MM.1S (cell line): ENCODE data around the gene FGF11.

Experiments used
- DNase-seq: peaks from one replicate; pipeline ENCODE4 v3.0.0-alpha.2; 2015
- H2AFZ ChIP-seq: fragments of 300-600 bp; sonication (generic); 2 replicates; pipeline ENCODE4 v1.6.0; 2016; ENCODE audit warnings: antibody characterized with exemption, low read length
- H3F3A ChIP-seq: fragments of 300-600 bp; sonication (generic); 2 replicates; pipeline ENCODE4 v1.6.1; 2016; ENCODE audit warnings: mild to moderate bottlenecking, antibody characterized with exemption, low read length, moderate library complexity, mixed read lengths; ENCODE audit not compliant: insufficient read depth
- H3K27ac ChIP-seq: fragments of 300-600 bp; sonication (generic); 2 replicates; pipeline ENCODE4 v1.5.1; 2016; ENCODE audit warnings: mild to moderate bottlenecking, low read length
- H3K27me3 ChIP-seq: fragments of 300-600 bp; sonication (generic); replicated peaks from 2 replicates; pipeline ENCODE4 v1.6.0; 2016; ENCODE audit warnings: low read length; ENCODE audit not compliant: insufficient read depth
- H3K36me3 ChIP-seq: fragments of 300-600 bp; sonication (generic); replicated peaks from 2 replicates; pipeline ENCODE4 v1.6.1; 2016; ENCODE audit warnings: mild to moderate bottlenecking, low read length, mixed read lengths; ENCODE audit not compliant: insufficient read depth
- H3K4me1 ChIP-seq: fragments of 300-600 bp; sonication (generic); 2 replicates; pipeline ENCODE4 v1.6.1; 2016; ENCODE audit warnings: low read length, mixed read lengths
- H3K4me2 ChIP-seq: fragments of 300-600 bp; sonication (generic); 2 replicates; pipeline ENCODE4 v1.6.0; 2016; ENCODE audit warnings: low read depth, low read length
- H3K4me3 ChIP-seq: fragments of 300-600 bp; sonication (generic); 2 replicates; pipeline ENCODE4 v1.5.1; 2016; ENCODE audit warnings: low read length, mixed read lengths
- H3K79me2 ChIP-seq: fragments of 300-600 bp; sonication (generic); 2 replicates; pipeline ENCODE4 v1.6.1; 2016; ENCODE audit warnings: mixed run types, low read length, mixed read lengths
- H3K9ac ChIP-seq: fragments of 300-600 bp; sonication (generic); 2 replicates; pipeline ENCODE4 v1.6.1; 2016; ENCODE audit warnings: low read length, mixed read lengths
- H3K9me2 ChIP-seq: fragments of 300-600 bp; sonication (generic); replicated peaks from 2 replicates; pipeline ENCODE4 v1.6.1; 2016; ENCODE audit warnings: mild to moderate bottlenecking, low read length, mixed read lengths; ENCODE audit not compliant: insufficient read depth
- H3K9me3 ChIP-seq: fragments of 300-600 bp; sonication (generic); replicated peaks from 2 replicates; pipeline ENCODE4 v1.6.1; 2016; ENCODE audit warnings: mild to moderate bottlenecking, low read length, mixed read lengths; ENCODE audit not compliant: insufficient read depth
- H4K20me1 ChIP-seq: fragments of 300-600 bp; sonication (generic); 2 replicates; pipeline ENCODE4 v1.6.1; 2016; ENCODE audit warnings: mild to moderate bottlenecking, low read length, moderate library complexity, mixed read lengths; ENCODE audit not compliant: insufficient read depth
- EZH2 ChIP-seq: fragments of 300-600 bp; sonication (generic); optimal IDR thresholded peaks from 2 replicates; pipeline ENCODE3; 2017; ENCODE audit warnings: low read depth, mild to moderate bottlenecking, antibody characterized with exemption, low read length, mixed read lengths
- EZH2phosphoT487 ChIP-seq: fragments of 300-600 bp; sonication (generic); IDR thresholded peaks from 2 replicates; pipeline ENCODE4 v1.6.1; 2018; ENCODE audit warnings: antibody characterized with exemption, low read length
- TF ChIP-seq, protein P1 (sequence below): fragments of 300-600 bp; sonication (generic); IDR thresholded peaks from 2 replicates; pipeline ENCODE4 v1.5.1; 2016; ENCODE audit warnings: antibody characterized with exemption, low read length, mixed read lengths

Gene FGF11

DNA sequence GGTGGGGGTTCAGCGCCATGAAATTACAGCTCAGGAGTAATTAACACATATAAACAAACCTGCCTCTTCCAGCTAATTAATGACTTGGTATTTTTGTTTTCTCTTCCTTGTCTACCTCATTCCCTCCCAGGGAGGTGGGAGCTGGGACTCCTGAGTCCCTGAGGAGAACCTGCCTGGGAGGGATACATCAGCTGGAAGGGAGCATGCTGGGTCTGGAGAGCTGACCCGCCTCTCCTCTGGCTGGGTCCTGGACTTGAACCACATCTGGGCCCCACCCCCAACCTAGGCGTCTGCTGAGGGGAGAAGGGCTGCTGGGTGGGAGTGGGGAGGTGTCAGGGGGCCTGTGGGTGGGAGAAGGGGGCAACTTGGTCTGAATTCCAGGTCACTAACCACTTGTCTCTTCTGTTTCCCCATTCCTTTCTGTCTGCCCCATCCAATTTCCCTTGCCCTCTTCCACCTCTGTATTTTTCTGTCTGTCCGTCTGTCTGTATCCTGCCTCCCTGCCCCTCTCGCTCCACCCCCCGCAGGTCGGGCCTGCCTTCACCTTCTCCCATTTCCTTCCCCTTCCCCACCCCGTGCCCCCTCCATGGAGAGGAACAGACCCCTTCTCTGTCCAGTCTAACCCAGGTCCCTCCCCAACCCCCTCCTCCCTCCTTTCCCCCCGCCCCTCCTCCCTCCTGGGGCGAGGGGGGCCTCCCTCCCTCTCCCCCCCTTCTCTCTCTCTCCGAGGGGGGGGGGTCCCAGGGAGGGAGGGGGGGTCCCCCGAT lies 31.6 kb upstream of the FGF11 start, which contains the start of gene NLGN2:
Gene NLGN2 (plus strand): TSS at position 361 of the 767 bp plus-strand sequence. CDS start 411 bp downstream, outside the sequence.
- no peak for DNase-seq
- peaks cover 64% of the 10 kb centered on the region for H3K27me3 ChIP-seq
- no peaks in the 10 kb centered on the region for H3K9me2 ChIP-seq
- no peak within 1 kb of the TSS for H3K4me2 ChIP-seq
- no peaks in the 10 kb centered on the region for H4K20me1 ChIP-seq
- H3K9me3 ChIP-seq = no peaks in the 10 kb centered on the region
- no peak within 1 kb of the TSS for H3K27ac ChIP-seq
- no peak within 1 kb of the TSS for H3K4me3 ChIP-seq
- peaks cover 4% of the 10 kb centered on the region; the same call in 1 of the 2 replicates for H3K4me1 ChIP-seq
- H3K9ac ChIP-seq = no peak within 1 kb of the TSS
- no peaks in the 10 kb centered on the region for H3K36me3 ChIP-seq
- no peaks in the 10 kb centered on the region for H3F3A ChIP-seq
- TF ChIP-seq, protein P1, sequence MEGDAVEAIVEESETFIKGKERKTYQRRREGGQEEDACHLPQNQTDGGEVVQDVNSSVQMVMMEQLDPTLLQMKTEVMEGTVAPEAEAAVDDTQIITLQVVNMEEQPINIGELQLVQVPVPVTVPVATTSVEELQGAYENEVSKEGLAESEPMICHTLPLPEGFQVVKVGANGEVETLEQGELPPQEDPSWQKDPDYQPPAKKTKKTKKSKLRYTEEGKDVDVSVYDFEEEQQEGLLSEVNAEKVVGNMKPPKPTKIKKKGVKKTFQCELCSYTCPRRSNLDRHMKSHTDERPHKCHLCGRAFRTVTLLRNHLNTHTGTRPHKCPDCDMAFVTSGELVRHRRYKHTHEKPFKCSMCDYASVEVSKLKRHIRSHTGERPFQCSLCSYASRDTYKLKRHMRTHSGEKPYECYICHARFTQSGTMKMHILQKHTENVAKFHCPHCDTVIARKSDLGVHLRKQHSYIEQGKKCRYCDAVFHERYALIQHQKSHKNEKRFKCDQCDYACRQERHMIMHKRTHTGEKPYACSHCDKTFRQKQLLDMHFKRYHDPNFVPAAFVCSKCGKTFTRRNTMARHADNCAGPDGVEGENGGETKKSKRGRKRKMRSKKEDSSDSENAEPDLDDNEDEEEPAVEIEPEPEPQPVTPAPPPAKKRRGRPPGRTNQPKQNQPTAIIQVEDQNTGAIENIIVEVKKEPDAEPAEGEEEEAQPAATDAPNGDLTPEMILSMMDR = no peak
- TF ChIP-seq EZH2 (no peak), EZH2phosphoT487 (no peak)
- H3K79me2 ChIP-seq = no peaks in the 10 kb centered on the region; the same call in 1 of the 2 replicates
- no peak within 1 kb of the TSS for H2AFZ ChIP-seq

DNA sequence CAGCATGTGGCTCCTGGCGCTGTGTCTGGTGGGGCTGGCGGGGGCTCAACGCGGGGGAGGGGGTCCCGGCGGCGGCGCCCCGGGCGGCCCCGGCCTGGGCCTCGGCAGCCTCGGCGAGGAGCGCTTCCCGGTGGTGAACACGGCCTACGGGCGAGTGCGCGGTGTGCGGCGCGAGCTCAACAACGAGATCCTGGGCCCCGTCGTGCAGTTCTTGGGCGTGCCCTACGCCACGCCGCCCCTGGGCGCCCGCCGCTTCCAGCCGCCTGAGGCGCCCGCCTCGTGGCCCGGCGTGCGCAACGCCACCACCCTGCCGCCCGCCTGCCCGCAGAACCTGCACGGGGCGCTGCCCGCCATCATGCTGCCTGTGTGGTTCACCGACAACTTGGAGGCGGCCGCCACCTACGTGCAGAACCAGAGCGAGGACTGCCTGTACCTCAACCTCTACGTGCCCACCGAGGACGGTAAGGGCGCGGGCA lies 31.0 kb upstream of the FGF11 start:
- Histone ChIP-seq H4K20me1 (no peaks in the 10 kb centered on the region), H3K4me2 (no peak overlapping the region), H2AFZ (no peak overlapping the region), H3K27ac (no peak overlapping the region), H3K9ac (no peak overlapping the region), H3K27me3 (peaks cover 70% of the 10 kb centered on the region), H3K9me3 (no peaks in the 10 kb centered on the region), H3K4me3 (no peak overlapping the region), H3K36me3 (no peaks in the 10 kb centered on the region), H3K4me1 (no peaks in the 10 kb centered on the region; the same call in 1 of the 2 replicates), H3K9me2 (no peaks in the 10 kb centered on the region), H3F3A (no peaks in the 10 kb centered on the region), H3K79me2 (no peaks in the 10 kb centered on the region)
- TF ChIP-seq EZH2phosphoT487 (no peak), EZH2 (no peak)
- DNase-seq = no peak

DNA sequence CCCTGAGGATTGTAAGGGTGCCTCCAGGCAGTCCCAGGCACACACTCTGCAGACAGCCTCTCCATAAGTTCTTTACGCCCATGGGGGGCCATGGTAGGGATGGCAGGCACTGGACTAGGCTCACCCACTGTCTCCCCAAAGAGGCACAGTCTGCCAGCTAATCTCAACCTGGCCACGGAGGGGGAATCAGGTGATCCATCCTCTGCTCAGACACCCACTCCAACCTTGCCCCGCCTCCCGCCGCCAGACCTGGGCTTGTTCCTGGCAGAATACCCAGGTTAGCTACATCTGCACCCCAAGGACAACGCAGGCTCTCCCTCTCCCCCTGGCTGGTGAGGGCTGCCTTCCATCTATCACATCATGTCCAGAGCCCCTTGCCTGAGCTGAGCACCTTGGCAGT lies 30.4 kb upstream of the FGF11 start:
- Histone ChIP-seq H4K20me1 (no peaks in the 10 kb centered on the region), H3F3A (no peaks in the 10 kb centered on the region), H3K27ac (no peak overlapping the region), H3K9me3 (no peaks in the 10 kb centered on the region), H3K27me3 (peaks cover 76% of the 10 kb centered on the region), H3K36me3 (no peaks in the 10 kb centered on the region), H3K79me2 (no peaks in the 10 kb centered on the region), H3K4me3 (no peak overlapping the region), H3K4me1 (no peaks in the 10 kb centered on the region; the same call in 1 of the 2 replicates), H3K4me2 (no peak overlapping the region), H3K9ac (no peak overlapping the region), H2AFZ (no peak overlapping the region), H3K9me2 (no peaks in the 10 kb centered on the region)
- DNase-seq = no peak
- TF ChIP-seq EZH2 = no peak
- TF ChIP-seq, protein P1 = no peak
- TF ChIP-seq EZH2phosphoT487 = no peak

DNA sequence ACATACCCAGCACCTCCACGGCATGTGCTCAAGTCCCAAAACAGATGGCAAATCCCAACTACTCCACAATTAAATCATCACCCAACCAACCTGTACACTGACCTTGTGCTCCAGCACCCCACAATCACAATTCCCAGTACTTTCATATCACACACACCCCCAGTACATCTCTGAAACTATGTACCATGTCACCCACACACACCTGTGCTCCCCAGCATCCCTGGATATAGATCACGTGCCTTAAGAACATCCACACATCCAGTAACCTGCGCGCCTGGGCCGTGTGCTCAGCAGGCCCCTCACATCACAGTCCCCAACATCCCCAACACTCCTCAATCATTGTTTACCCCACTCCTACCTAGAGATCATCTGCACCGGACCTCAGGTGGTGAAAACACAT lies 29.6 kb upstream of the FGF11 start:
- no peak overlapping the region for H3K27ac ChIP-seq
- H3K36me3 ChIP-seq = no peaks in the 10 kb centered on the region
- H4K20me1 ChIP-seq = no peaks in the 10 kb centered on the region
- no peak overlapping the region for H3K9ac ChIP-seq
- no peaks in the 10 kb centered on the region for H3F3A ChIP-seq
- H3K4me2 ChIP-seq = no peak overlapping the region
- no peaks in the 10 kb centered on the region for H3K9me3 ChIP-seq
- H3K4me1 ChIP-seq = no peaks in the 10 kb centered on the region; the same call in 1 of the 2 replicates
- no peaks in the 10 kb centered on the region for H3K9me2 ChIP-seq
- H3K4me3 ChIP-seq = no peak overlapping the region
- H3K27me3 ChIP-seq = peaks cover 84% of the 10 kb centered on the region
- H3K79me2 ChIP-seq = no peaks in the 10 kb centered on the region
- H2AFZ ChIP-seq = no peak overlapping the region
- TF ChIP-seq, protein P1 = no peak
- no peak for TF ChIP-seq EZH2phosphoT487
- no peak for TF ChIP-seq EZH2
- DNase-seq = no peak
